ENCODE data around the gene EFCAB9.
"Not testable (repeated sequence)": the region's sequence is repeated elsewhere in the genome, so short reads cannot be mapped to it uniquely, and the experiment has no call there.

EFCAB9 gene

GRCh38 chr5:172194985-172195774 is 1.2 kb downstream of the EFCAB9 start:
- Histone ChIP-seq H3K27ac (no peak overlapping the region), H3K9me3 (ENCODE audit: severe bottlenecking) (no peaks in the 10 kb centered on the region), H3K4me3 (ENCODE audit: low read depth, low read length) (no peak overlapping the region), H3K36me3 (no peaks in the 10 kb centered on the region), H3K27me3 (ENCODE audit: insufficient read depth, low read depth, severe bottlenecking) (no peaks in the 10 kb centered on the region)
- TF ChIP-seq CTCF (IDR thresholded peaks at IDR 0.05; ENCODE audit: low read depth, low read length) = no peak
- no peak for DNase-seq

GRCh38 chr5:172197775-172198174 is 3.8 kb downstream of the EFCAB9 start:
- H3K27me3 ChIP-seq (ENCODE audit: insufficient read depth, low read depth, severe bottlenecking); DNase-seq; H3K36me3 ChIP-seq; H3K4me3 ChIP-seq (ENCODE audit: low read depth, low read length); H3K9me3 ChIP-seq (ENCODE audit: severe bottlenecking); H3K27ac ChIP-seq: not testable (repeated sequence)

- TF ChIP-seq CTCF (IDR thresholded peaks at IDR 0.05; ENCODE audit: low read depth, low read length) = no peak
- DNase-seq = no peak
- Histone ChIP-seq H3K27me3 (ENCODE audit: insufficient read depth, low read depth, severe bottlenecking) (no peaks in the 10 kb centered on the region), H3K27ac (no peak overlapping the region), H3K36me3 (no peaks in the 10 kb centered on the region), H3K4me3 (ENCODE audit: low read depth, low read length) (no peak overlapping the region), H3K9me3 (ENCODE audit: severe bottlenecking) (no peaks in the 10 kb centered on the region)
Measured at GRCh38 chr5:172199446-172199845, 5.5 kb downstream of the EFCAB9 start.

GRCh38 chr5:172200476-172200875 is 6.5 kb downstream of the EFCAB9 start:
- Histone ChIP-seq H3K36me3 (no peaks in the 10 kb centered on the region), H3K27ac (no peak overlapping the region), H3K4me3 (ENCODE audit: low read depth, low read length) (no peak overlapping the region), H3K27me3 (ENCODE audit: insufficient read depth, low read depth, severe bottlenecking) (no peaks in the 10 kb centered on the region), H3K9me3 (ENCODE audit: severe bottlenecking) (no peaks in the 10 kb centered on the region)
- DNase-seq = no peak
- no peak for TF ChIP-seq CTCF (IDR thresholded peaks at IDR 0.05; ENCODE audit: low read depth, low read length)

- not testable (repeated sequence) for H3K9me3 ChIP-seq (ENCODE audit: severe bottlenecking); H3K27me3 ChIP-seq (ENCODE audit: insufficient read depth, low read depth, severe bottlenecking); DNase-seq; H3K27ac ChIP-seq; H3K4me3 ChIP-seq (ENCODE audit: low read depth, low read length)
- peaks cover 12% of the 10 kb centered on the region for H3K36me3 ChIP-seq
Measured at GRCh38 chr5:172205984-172206383, 12.0 kb downstream of the EFCAB9 start.

- no peak for TF ChIP-seq CTCF (IDR thresholded peaks at IDR 0.05; ENCODE audit: low read depth, low read length)
- Histone ChIP-seq H3K4me3 (ENCODE audit: low read depth, low read length) (no peak overlapping the region), H3K27ac (no peak overlapping the region), H3K9me3 (ENCODE audit: severe bottlenecking) (no peaks in the 10 kb centered on the region), H3K27me3 (ENCODE audit: insufficient read depth, low read depth, severe bottlenecking) (no peaks in the 10 kb centered on the region), H3K36me3 (peaks cover 28% of the 10 kb centered on the region)
- no peak for DNase-seq
Measured at GRCh38 chr5:172207511-172207910, 13.5 kb downstream of the EFCAB9 start.

- no peak for TF ChIP-seq CTCF (IDR thresholded peaks at IDR 0.05; ENCODE audit: low read depth, low read length)
- peaks cover 42% of the 10 kb centered on the region for H3K36me3 ChIP-seq
- no peak overlapping the region for H3K27ac ChIP-seq
- no peaks in the 10 kb centered on the region for H3K27me3 ChIP-seq (ENCODE audit: insufficient read depth, low read depth, severe bottlenecking)
- no peak for DNase-seq
- H3K9me3 ChIP-seq (ENCODE audit: severe bottlenecking) = no peaks in the 10 kb centered on the region
- no peak overlapping the region for H3K4me3 ChIP-seq (ENCODE audit: low read depth, low read length)
Measured at GRCh38 chr5:172209714-172210113, 15.7 kb downstream of the EFCAB9 start.
